Testis (tissue), 3 donors: ENCODE data around the gene DLGAP4. TPM values are rescaled to one million over a fixed set of nuclear protein-coding genes. Genes with fewer than 3 reads are reported as not detected.

Experiments used
- DNase-seq: peaks from one replicate; pipeline ENCODE4 v3.0.0-alpha.2; 2019
- H3K27ac ChIP-seq, 2 donors: fragments of 200-600 bp; sonication (generic); one replicate each; pipeline ENCODE4 v1.5.1; 2019
- H3K27me3 ChIP-seq: fragments of 200-600 bp; sonication (generic); one replicate; pipeline ENCODE4 v1.5.1; 2019
- H3K36me3 ChIP-seq: fragments of 200-600 bp; sonication (generic); one replicate; pipeline ENCODE4 v1.5.1; 2017; ENCODE audit warnings: low read depth; ENCODE audit errors: missing control alignments
- H3K4me1 ChIP-seq: fragments of 200-600 bp; sonication (generic); one replicate; pipeline ENCODE4 v1.5.1; 2019
- H3K4me3 ChIP-seq, 2 donors: fragments of 200-600 bp; sonication (generic); one replicate each; pipeline ENCODE4 v1.5.1; 2017 to 2019
- H3K9me3 ChIP-seq: fragments of 200-600 bp; sonication (generic); one replicate; pipeline ENCODE4 v1.5.1; 2017
- POLR2A ChIP-seq: fragments of 450-650 bp; IDR thresholded peaks from one replicate; pipeline ENCODE4 v1.6.1; 2017; ENCODE audit warnings: antibody characterized with exemption, mild to moderate bottlenecking, moderate library complexity
- WGBS, 2 donors: methylation state at CpG; one replicate each; pipeline ENCODE4 v1.1.5; 2018; 5-methylcytosine and 5-hydroxymethylcytosine counted together
- intact Hi-C: fragments of 100-400 bp; cut with DNase I; formaldehyde crosslinking; loops from one replicate; pipeline ENCODE4 v1.15.1; 2023; ENCODE audit warnings: low total_unique reads
- polyA plus RNA-seq: library from polyadenylated mRNA; stranded (reverse); fragments of 350-450 nt; fragmentation: Illumina TruSeq; extraction: RNeasy Lipid Tissue Mini Kit (QIAGEN cat#74804); gene quantifications from one replicate; pipeline ENCODE4 v1.2.3, GENCODE V29; 2014; ENCODE audit warnings: low read depth, low replicate concordance; ENCODE audit not compliant: insufficient read depth
- total RNA-seq, 2 donors: library from RNA; depleted of rRNA; stranded (reverse); fragments of >200 nt; gene quantifications; one replicate each; pipeline ENCODE4 v1.2.3, GENCODE V29; 2016
- TF ChIP-seq, protein P1 (sequence below), 3 experiments: fragments of 450-650 bp in 2 of 3; fragments of 200-600 bp in 1 of 3; sonication (generic) in 1 of 3; IDR thresholded peaks; one replicate each; pipeline ENCODE4 v1.5.1; 2016 to 2019; ENCODE audit warnings: antibody characterized with exemption in 3 of 3, mild to moderate bottlenecking in 2 of 3, moderate library complexity in 1 of 3

Gene DLGAP4
- total and polyA plus RNA-seq, 3 donors from 2014 or later, result 69.1 to 110 (median 110) TPM

DNA sequence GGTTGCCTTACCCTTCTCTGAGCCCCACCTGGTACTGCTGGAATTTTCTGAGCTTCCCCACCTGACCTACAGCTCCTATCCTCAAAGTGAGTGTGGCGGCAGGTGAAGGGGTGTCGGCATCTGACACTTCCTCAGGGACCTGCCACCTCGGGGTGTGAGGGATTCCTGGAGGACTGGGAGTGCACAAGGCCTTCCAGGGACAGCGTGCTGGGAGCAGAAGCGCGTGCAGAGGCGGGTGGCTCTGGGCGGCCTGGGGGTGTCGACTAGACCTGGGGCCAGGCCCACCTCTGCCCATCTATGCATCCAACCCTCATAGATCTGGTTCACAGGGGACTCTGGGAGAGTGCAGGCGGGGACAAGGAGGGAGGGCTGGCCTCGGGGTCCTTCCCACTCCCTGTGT lies 7.8 kb downstream of the DLGAP4 start:
- Histone ChIP-seq H3K4me1 (no peaks in the 10 kb centered on the region), H3K4me3 (no peak overlapping the region), H3K9me3 (no peaks in the 10 kb centered on the region), H3K36me3 (no peaks in the 10 kb centered on the region), H3K27ac (no peak overlapping the region), H3K27me3 (no peaks in the 10 kb centered on the region)
- no peak for DNase-seq
- WGBS, 2 donors, result 65 to 80% methylated on average over 9 to 11 of the region's 11 CpGs
- TF ChIP-seq, protein P1, sequence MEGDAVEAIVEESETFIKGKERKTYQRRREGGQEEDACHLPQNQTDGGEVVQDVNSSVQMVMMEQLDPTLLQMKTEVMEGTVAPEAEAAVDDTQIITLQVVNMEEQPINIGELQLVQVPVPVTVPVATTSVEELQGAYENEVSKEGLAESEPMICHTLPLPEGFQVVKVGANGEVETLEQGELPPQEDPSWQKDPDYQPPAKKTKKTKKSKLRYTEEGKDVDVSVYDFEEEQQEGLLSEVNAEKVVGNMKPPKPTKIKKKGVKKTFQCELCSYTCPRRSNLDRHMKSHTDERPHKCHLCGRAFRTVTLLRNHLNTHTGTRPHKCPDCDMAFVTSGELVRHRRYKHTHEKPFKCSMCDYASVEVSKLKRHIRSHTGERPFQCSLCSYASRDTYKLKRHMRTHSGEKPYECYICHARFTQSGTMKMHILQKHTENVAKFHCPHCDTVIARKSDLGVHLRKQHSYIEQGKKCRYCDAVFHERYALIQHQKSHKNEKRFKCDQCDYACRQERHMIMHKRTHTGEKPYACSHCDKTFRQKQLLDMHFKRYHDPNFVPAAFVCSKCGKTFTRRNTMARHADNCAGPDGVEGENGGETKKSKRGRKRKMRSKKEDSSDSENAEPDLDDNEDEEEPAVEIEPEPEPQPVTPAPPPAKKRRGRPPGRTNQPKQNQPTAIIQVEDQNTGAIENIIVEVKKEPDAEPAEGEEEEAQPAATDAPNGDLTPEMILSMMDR (IDR thresholded peaks at IDR 0.05), result no peak
- TF ChIP-seq POLR2A, result no peak
- intact Hi-C loops, result no loop called here

DNA sequence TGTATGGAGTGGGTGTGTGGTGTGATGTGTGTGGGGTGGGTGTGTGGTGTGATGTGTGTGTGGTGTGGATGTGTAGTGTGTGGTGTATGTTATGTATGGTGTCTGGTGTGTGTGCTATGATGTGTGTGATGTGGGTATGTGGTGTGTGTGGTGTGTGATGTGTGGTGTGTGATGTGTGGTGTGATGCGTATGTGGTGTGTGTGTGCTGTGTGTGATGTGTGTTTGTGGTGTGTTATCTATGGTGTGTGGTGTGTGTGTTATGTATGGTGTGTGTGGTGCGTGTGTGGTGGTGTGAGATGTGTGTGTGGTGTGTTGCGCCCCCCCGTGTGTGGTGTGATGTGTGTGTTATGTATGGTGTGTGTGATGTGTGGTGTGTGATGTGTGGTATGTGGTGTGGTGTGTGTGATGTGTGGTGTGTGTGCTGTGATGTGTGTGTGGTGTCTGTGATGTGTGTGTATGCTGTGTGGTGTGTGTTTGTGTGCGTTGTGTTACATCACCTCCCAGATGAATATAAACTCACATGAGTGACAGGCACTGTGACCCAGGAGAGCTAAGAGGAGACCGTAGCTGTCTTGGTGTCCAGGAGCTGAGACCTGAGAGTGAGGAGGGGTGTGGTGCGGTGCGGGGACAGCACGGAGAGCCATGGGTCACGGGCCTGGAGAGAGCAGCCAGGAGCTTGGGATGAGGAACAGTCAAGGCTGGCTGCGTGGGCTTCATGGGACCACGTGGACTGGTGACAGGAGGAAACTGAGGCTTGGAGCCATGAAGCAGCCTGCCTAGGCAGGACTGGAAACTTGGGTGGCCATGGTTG lies 8.8 kb downstream of the DLGAP4 start:
- Histone ChIP-seq H3K27me3 (no peaks in the 10 kb centered on the region), H3K4me1 (no peaks in the 10 kb centered on the region), H3K4me3 (no peak overlapping the region), H3K9me3 (no peaks in the 10 kb centered on the region), H3K27ac (no peak overlapping the region), H3K36me3 (no peaks in the 10 kb centered on the region)
- intact Hi-C loops, result no loop called here
- no peak for DNase-seq
- TF ChIP-seq POLR2A, result no peak
- TF ChIP-seq, protein P1 (IDR thresholded peaks at IDR 0.05), result no peak
- WGBS, 2 donors, result 61 to 63% methylated on average over 11 of the region's 12 CpGs

DNA sequence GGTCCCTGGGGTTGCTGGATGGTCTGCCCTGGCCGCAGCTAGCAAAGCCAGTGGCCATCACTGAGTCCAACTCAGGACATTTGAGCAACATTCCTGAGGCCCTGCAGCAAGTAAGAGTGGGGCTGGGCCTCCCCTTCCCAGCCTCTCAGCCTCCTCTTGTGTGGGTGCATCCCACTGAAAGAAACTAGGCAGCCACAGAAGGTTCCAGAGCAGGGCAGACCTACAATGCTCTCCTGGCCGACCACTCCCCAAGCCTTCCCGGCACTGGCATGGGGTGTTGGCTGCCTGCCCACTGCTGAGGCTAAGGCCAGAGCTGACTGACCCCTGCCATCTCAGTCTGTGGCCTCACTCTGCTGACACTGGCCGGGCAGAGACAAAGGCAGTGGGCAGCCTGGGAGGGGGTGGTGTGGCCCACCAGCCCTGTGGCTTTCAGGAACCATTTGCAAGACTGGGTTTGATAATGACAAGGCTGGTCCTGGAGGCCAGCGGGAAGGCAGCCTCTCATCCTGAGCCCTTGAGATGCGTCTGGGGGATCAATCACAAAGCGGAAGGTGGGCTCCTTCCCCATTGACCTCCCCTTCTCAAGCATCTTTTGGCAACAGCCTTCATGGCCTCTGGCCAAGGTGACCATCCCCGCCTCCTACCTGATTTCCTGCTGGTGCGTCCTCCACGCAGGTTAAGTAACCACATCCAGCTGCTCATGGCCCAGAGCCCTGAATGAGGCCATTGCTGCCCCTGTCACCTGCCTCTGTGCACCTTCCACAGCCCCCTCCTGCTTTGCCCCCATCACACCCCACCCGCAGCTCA lies 9.6 kb downstream of the DLGAP4 start:
- H3K4me3 ChIP-seq, result no peak overlapping the region
- 66 to 77% methylated on average over 8 to 11 of the region's 11 CpGs for WGBS, 2 donors
- intact Hi-C loops, result no loop called here
- no peak overlapping the region for H3K27ac ChIP-seq
- H3K27me3 ChIP-seq, result no peaks in the 10 kb centered on the region
- no peak for TF ChIP-seq POLR2A
- TF ChIP-seq, protein P1 (IDR thresholded peaks at IDR 0.05), result no peak
- no peaks in the 10 kb centered on the region for H3K4me1 ChIP-seq
- DNase-seq, result no peak
- no peaks in the 10 kb centered on the region for H3K9me3 ChIP-seq
- no peaks in the 10 kb centered on the region for H3K36me3 ChIP-seq

DNA sequence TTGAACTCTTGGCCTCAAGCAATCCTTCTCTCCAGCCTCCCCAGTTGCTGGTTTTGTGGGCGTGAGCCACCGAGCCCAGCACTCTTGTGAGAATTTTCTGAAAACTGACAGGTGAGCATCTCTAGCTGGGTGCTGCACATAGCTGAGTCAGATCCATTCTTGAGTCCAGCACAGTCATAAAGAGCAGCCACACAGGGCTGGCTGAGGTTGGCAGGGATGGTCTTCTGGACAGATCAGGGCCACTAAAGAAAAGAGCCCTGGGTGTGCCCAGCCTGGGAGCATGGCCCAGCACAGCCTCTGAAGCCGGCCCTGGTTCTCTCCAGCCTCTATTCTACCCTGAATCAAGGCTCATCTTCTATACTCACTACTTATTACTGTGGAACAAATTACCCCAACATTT lies 11.5 kb downstream of the DLGAP4 start:
- no peaks in the 10 kb centered on the region for H3K36me3 ChIP-seq
- DNase-seq, result no peak
- 88 to 91% methylated on average over 3 of the region's 3 CpGs for WGBS, 2 donors
- no peaks in the 10 kb centered on the region for H3K27me3 ChIP-seq
- H3K4me1 ChIP-seq, result no peaks in the 10 kb centered on the region
- TF ChIP-seq, protein P1 (IDR thresholded peaks at IDR 0.05), result no peak
- TF ChIP-seq POLR2A, result no peak
- H3K9me3 ChIP-seq, result no peaks in the 10 kb centered on the region
- no peak overlapping the region for H3K4me3 ChIP-seq
- intact Hi-C loops, result no loop called here
- H3K27ac ChIP-seq, result no peak overlapping the region
